Measurements from ENCODE around the gene ADGRE2.
A peak's percentile ranks its signal among the peaks of the same experiment; 100 is the strongest.

Gene ADGRE2

DNA sequence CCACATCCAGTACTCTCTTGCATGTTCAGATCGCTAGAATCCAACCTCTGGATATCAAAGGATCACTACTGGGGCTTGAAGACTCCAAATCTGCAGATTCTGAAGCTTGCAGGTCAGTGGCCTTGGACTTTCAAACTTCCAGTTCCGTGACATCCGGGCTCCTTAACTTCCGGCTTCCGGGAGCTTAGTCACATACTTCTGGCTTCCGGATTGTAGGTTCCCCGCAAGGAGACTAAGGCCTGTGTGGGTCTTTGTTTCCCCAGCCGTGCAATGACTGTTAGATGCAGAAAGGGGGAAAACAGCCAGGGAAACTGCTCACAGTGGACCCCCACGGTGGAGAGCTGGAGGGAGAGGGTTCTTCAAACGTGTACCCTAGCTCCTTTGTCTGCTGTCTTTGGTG is 47.2 kb downstream of the ADGRE2 start:
- DNase-seq, result no peak

DNA sequence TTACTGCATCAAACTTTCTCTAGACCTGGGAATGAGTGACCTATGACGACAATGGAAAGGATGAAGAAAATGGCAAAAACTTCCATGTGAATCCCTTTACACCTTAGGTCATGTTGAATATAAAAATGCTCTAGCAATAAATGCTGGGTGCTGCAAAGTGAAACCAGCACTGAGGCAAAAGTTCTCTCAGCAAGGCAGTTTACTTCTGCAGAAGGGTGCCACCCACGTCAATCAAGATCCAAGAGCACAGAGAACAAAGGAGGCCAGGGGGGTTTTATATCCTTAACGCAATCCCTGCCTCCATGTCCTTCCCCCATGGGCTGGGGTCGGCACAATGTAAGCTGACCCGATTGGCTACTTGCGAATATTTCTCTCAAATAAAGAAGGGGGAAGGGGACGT is 49.8 kb downstream of the ADGRE2 start:
- DNase-seq, result no peak

DNA sequence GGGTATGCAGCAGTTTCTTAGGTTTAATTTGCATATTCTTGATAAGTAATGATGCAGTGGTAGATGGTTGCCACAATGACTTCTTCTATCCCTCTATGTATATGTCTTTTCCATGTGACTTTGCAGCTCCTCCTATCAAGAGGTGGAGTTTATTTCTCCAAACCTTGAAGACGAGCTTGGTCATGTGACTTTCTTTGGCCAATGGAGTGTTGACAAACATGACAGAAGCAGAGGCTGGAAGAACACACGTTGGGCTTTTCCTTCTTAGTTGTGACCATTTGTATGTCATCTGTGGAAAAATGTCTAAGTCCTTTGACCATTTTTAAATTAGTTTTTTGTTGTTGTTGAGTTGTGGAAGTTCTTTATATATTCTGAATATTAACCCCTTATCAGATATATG is 56.2 kb downstream of the ADGRE2 start:
- DNase-seq, result no peak

DNA sequence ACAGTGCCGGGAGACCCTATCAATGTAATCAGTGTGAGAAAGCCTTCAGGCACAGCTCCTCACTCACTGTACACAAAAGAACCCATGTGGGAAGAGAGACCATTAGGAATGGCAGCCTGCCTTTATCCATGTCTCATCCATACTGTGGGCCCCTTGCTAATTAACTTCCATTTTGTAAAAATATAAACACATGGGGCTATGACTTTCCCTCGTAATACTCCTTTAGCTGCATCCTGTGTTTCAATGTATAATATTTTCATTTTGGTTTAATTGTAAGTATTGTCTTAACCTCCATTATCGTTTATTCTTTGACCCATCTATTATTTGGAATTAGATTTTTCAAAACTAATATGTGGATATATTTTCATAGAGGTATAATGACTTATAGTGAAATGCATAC is 59.2 kb downstream of the ADGRE2 start:
- DNase-seq, result no peak

DNA sequence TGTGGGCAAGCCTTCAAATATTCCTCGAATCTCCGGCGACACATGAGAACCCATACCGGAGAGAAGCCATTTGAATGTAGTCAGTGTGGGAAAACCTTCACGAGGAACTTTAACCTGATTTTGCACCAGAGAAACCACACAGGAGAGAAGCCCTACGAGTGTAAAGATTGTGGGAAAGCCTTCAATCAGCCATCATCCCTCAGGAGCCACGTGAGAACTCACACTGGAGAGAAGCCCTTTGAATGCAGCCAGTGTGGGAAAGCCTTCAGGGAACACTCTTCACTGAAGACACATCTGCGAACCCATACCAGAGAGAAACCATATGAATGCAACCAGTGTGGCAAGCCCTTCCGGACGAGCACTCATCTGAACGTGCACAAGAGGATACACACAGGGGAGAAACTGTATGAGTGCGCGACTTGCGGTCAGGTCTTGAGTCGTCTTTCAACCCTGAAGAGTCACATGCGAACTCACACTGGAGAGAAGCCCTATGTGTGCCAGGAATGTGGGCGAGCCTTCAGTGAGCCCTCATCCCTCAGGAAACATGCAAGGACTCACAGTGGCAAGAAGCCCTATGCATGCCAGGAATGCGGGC is 59.7 kb downstream of the ADGRE2 start:
- DNase-seq, result no peak

DNA sequence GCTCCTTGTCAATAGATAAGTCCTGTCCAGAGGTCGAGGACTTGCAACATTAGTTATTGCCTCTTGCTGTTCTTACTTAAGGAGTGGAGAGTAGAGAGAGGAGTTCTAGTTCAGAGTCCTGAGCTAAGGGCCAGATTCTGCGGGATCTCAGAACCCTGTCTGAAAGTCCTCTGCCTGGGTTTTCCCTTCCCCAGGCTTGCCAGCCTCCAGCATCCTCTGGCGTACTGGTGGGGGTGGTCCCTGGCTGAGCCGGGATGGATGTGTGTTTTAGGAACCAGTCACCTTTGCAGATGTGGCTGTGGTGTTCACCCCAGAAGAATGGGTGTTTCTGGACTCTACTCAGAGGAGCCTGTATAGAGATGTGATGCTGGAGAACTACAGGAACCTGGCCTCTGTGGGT is 62.5 kb downstream of the ADGRE2 start:
- DNase-seq, result no peak

DNA sequence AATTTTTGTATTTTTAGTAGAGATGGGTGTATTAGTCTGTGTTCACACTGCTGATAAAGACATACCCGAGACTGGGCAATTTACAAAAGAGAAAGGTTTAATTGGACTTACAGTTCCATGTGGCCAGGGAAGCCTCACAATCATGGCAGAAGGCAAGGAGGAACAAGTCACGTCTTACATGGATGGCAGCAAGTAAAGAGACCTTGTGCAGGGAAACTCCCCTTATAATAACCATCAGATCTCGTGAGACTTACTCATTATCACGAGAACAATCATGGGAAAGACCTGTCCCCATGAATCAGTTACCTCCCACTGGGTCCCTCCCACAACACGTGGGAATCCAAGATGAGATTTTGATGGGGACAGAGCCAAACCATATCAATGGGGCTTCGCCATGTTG is 73.9 kb downstream of the ADGRE2 start:
- no peak for DNase-seq

DNA sequence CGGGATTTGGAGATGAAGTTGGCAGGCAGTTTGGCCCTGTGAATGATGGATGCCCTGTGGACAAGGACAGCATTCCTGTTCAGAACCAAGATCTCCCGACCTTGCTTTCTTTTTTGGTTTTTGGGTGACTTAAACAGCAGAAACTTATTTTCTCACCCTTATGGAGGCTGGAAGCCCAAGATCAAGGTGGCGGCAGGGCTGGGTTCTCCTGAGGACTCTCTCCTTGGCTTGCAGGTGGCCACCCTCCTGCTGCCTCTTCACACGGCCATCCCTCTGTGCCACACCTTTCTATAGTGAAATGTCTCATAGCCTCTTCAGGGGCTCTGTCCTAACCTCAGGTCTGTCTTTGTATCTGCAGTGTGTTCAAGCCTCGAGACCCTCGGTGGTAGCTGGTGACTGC is 74.5 kb downstream of the ADGRE2 start:
- no peak for DNase-seq

DNA sequence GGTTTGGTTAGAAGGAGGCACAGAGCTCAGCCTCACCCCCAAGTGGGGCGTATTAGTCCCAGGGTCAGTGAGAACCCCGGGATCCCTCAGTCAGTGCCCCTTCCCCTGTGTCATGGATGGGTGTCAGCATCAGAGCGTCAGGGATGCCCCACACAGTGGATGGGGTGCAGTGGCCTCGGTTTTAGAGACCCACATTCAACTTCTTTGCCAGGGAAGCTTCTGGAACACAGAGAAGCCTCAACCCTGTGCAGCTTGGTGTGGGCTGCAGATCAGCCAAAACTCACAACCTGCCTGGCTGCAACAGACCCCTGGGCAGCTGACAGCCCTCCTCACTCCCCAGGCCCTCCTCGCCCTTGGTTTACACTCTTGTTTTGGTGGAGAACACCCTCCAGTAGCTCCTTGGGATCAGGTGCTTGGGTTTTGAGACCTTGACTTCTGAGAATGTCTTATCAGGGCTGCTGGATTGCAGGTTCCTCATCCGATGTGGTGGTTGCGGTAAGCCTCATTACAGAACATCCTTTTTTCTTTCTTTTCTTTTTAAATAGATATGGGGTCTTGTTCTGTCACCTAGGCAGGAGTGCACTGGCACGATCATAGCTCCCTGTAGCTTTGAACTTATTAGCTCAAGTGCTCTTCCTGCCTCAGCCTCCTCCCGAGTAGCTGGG is 77.5 kb downstream of the ADGRE2 start:
- no peak for DNase-seq

DNA sequence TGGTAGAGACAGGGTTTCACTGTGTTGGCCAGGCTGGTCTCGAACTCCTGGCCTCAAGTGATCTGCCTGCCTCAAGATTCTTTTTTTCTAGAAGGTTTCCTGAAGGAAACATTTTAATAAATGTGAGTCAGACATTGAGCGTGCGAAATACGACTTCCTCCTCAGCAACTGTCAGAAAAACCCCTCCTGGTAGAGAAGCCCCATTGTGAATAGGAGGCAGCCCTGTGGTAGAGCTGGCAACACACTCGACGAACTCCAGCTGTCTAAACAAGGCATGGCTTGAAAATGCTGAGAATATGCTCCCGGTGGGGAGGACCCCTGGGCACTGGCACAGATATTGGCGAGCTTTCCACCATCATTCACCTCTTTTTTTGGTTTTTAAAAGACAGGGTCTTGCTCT is 78.7 kb downstream of the ADGRE2 start:
- DNase-seq, result no peak

DNA sequence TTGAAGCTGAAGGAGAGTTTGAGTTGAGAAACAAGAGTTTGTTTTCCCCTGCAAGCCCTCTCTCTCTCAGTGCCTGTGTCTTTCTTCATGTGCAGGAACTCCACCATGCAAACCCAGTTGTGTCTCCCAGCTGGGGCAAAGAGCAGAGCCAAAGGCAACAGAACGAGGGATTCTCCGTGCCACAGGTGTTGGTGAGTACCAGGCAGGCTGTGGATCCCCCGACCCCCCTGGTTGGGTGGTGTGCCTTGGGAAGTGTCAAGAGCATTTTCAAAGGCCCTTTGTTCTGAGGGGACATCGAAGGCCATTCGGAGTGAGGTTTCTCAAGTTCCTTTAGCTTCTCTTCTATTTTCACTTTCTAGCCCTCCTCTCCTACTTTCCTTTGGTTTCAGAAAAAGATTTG is 82.9 kb downstream of the ADGRE2 start:
- DNase-seq, result no peak

DNA sequence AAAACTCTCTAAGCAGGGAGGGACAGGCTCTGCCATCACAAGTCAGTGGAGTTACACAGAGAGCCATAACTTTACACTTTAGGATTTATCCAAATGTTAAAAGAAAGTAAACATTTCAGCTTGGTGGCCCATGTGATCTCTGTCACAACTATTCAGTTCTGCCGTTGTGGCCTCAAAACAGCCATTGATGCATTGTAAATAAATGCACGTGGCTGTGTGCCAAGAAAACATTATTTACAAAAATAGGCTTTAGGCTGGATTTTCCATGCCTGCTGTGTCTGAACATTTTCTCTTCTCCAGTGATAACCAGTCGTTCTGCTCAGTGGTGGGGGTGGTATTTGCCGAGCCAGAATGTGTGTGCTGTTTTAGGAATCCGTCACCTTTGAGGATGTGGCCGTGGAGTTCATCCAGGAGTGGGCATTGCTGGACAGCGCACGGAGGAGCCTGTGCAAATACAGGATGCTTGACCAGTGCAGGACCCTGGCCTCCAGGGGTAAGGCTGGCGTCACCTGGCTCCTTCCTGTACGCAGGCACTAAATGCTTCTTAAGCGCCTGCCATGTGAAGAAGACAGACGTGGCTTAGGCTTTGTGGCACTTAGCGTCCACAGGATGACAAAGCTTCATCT is 83.6 kb downstream of the ADGRE2 start:
- DNase-seq, result no peak

DNA sequence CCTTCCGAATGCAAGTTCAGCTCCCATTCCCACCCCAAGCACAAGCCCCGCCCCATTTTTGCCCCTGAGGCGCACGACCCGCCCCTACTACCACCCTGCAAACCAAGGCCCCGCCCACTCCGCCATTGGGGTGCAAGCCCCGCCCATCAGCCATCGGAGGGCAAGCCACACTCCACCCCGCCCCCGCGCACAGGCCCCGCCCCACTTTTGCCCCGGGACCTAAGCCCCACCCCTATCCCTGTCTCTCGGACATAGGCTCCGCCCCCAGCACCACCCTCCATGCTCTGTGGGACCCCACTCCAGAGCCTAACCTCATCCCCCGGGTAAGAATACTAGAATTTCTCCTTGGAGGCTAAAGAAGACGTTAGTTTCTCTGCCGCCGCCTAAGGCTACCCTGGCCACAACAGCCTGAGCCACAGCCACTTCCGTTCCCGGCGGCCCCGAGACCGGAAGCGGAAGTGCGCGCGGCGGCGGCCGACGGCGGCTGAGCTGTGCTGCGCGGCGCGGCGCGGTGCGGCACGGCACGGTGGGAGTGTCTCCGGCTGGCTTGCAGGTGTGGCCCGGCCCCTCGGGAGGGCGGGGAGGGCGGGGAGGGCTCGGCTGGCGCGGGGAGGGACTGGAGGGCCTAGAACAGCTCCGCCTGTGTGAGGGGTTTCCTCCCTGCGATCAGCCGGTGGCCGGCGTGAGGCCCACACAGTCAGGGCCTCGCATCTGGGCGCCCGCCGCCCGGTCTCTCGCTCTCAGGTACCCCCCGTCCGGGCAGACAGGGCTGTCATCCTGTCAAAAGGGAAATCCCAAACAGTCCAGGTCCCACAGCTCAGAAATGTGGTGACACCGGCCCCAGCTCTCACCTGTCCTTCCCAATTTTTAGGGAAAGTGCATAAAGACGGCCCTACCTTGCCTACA is 88.5 kb downstream of the ADGRE2 start, which contains the start of gene ZNF333:
Gene ZNF333 (plus strand): TSS at position 451 of the 906 bp plus-strand sequence. CDS start 3,444 bp downstream, outside the sequence.
- peak; percentile 82 for DNase-seq

DNA sequence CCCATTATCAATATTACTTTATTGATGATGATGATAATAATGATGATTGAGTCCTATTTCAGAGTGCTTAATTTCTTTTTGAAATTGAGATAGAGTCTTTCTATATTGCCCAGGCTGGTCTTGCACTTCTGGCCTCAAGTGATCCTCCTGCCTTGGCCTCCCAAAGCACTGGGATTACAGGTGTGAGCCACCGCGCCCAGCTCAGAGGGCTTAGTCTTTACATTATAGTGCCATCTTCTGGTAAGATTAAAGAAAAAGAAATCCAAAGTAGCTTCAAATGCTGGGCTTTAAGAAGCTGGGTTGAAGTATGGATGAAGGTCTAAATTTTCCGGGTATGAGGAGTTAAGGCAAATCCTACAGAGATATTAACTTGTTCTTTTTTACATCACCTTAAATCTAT is 91.9 kb downstream of the ADGRE2 start:
- DNase-seq, result no peak

DNA sequence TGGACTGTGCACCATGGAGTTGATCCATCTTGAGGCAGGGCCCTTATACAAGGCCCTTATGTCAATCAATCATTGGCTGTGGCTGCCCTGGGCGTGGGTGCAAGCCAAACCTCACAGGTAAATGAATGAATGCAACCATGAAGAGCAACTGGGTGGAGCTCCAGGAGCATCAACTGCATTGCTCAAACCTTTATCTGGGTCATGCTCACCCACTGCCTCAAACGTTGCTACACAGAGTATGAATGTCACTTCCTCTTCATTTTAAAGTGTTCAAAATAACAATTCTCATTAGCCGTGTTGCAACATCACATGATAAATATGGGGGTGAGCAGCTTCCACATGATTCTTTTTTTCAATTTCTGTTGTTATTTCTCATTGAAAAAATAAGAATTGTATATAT is 94.9 kb downstream of the ADGRE2 start:
- DNase-seq, result no peak
